Adipocyte (in vitro differentiated cells): Measurements from ENCODE around the gene MADD.

Experiments used
- DNase-seq: peaks from one replicate; pipeline ENCODE4 v3.0.0-alpha.2; 2015; ENCODE audit warnings: low read depth
- H3K27me3 ChIP-seq: replicated peaks from 2 replicates; pipeline ENCODE4 v1.7.0; 2013; ENCODE audit warnings: mild to moderate bottlenecking, low read length, moderate library complexity; ENCODE audit not compliant: control insufficient read depth, insufficient read depth
- H3K36me3 ChIP-seq: 2 replicates; pipeline ENCODE4 v1.7.0; 2013; ENCODE audit warnings: low read length, mild to moderate bottlenecking, moderate library complexity; ENCODE audit not compliant: control insufficient read depth, insufficient read depth, severe bottlenecking
- H3K4me1 ChIP-seq: 2 replicates; pipeline ENCODE4 v1.7.0; 2013; ENCODE audit warnings: mild to moderate bottlenecking, low read length, moderate library complexity; ENCODE audit not compliant: control insufficient read depth, insufficient read depth
- H3K4me3 ChIP-seq: 2 replicates; pipeline ENCODE4 v1.7.0; 2013; ENCODE audit warnings: mild to moderate bottlenecking, low read length, moderate library complexity
- H3K9ac ChIP-seq: 2 replicates; pipeline ENCODE4 v1.7.0; 2013; ENCODE audit warnings: mild to moderate bottlenecking, low read length, moderate library complexity
- H3K9me3 ChIP-seq: 2 replicates; pipeline ENCODE4 v1.7.0; 2013; ENCODE audit warnings: mild to moderate bottlenecking, low read length, moderate library complexity; ENCODE audit not compliant: control insufficient read depth

The MADD gene

DNA sequence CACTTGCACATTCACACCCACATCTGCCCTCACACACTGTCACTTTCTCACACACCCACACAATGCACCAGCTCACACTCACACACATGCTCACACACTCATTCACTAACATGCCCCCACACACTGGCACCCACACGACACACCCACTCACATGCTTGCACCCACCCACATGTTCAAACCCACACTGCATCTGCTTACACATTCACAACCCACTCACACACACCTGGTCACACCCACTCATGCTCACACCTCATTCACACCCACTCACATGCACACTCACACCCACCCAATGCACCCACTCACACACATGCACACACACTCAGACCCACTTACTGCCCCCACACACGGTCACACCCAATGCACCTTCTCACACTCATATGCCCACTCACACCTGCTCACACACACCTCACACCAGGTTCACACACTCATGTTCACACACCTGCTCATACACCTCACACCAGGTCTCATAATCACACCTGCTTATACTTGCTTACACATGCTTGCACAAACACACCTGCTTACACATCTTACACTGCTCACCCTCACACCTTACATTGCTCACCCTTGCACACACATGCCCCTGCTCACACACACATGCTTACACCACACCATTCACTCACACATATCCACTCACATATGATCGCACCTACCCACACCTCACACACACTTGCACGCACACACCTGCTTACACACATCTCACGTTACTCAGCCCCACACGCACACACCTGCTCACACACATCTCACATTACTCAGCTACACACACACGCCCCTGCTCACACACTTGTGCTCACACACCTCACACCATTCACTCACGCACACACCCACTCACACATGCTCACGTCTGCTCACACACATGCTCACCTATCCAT lies 86.4 kb downstream of the MADD start:
- Histone ChIP-seq H3K4me3 (no peak overlapping the region), H3K36me3 (no peaks in the 10 kb centered on the region), H3K9me3 (no peaks in the 10 kb centered on the region), H3K27me3 (peaks cover 3% of the 10 kb centered on the region), H3K9ac (no peak overlapping the region), H3K4me1 (no peaks in the 10 kb centered on the region)
- no peak for DNase-seq

DNA sequence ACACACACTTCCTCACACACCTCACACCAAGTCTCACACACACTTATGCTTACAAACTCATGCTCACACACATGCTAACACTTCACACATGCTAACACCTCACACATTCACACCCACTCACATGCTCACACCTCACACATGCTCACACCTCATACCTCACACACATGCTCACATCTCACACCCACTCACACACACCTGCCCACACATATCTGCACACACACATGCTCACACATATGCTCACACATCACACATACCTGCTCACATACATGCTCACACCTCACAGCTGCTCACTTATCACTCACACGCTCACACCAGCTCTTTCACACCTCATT lies 87.0 kb downstream of the MADD start:
- DNase-seq, result no peak
- no peaks in the 10 kb centered on the region for H3K9me3 ChIP-seq
- no peaks in the 10 kb centered on the region for H3K4me1 ChIP-seq
- no peaks in the 10 kb centered on the region for H3K36me3 ChIP-seq
- no peak overlapping the region for H3K9ac ChIP-seq
- no peak overlapping the region for H3K4me3 ChIP-seq
- no peaks in the 10 kb centered on the region for H3K27me3 ChIP-seq

- no peak for DNase-seq
- no peaks in the 10 kb centered on the region for H3K9me3 ChIP-seq
- no peak overlapping the region for H3K4me3 ChIP-seq
- H3K27me3 ChIP-seq, result no peaks in the 10 kb centered on the region
- H3K36me3 ChIP-seq, result no peaks in the 10 kb centered on the region
- H3K4me1 ChIP-seq, result no peaks in the 10 kb centered on the region
- no peak overlapping the region for H3K9ac ChIP-seq
These were observed 88.2 kb downstream of the MADD start for GRCh38 chr11:47357985-47358730.

DNA sequence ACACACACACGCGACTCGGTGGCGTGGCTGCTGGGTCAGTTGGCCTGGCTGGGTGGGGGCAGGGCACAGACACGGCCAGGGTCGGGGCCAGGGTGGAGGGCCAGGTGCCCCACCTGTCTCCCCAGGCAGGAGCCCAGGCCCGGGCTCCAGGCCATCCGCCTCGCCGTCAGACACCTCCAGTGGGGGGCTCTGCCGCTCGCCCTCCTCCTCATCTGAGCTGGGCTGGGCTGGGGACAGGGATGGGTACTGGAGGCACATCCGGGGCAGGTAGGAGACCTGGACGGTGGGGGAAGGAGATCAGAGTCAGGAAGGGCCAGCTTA lies 88.8 kb downstream of the MADD start:
- no peaks in the 10 kb centered on the region for H3K27me3 ChIP-seq
- no peak for DNase-seq
- H3K36me3 ChIP-seq, result no peaks in the 10 kb centered on the region
- no peaks in the 10 kb centered on the region for H3K9me3 ChIP-seq
- no peak overlapping the region for H3K9ac ChIP-seq
- H3K4me1 ChIP-seq, result no peaks in the 10 kb centered on the region
- H3K4me3 ChIP-seq, result no peak overlapping the region

DNA sequence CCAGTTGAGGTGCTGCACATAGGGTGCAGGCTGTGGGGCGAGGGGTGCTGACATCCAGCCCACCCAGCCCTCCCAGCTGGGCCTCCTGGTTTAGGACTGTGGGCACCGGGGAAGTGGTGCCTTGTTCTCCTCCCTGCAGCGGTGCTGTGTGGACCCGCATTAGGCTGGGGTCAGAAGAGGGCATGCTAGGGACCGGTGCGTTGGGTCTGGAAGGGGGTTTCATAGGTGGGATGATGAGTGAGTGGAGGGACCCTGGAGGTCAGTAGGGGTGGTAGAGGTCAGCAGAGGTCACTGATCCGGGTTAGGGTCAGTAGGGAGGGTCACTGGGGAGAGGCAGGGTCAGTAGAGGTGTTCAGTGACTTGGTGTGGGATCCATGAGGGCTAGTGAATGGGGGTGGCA lies 89.2 kb downstream of the MADD start:
- H3K36me3 ChIP-seq, result no peaks in the 10 kb centered on the region
- H3K9me3 ChIP-seq, result no peaks in the 10 kb centered on the region
- DNase-seq, result no peak
- H3K4me1 ChIP-seq, result no peaks in the 10 kb centered on the region
- no peak overlapping the region for H3K9ac ChIP-seq
- H3K27me3 ChIP-seq, result peaks cover under 1% of the 10 kb centered on the region
- H3K4me3 ChIP-seq, result no peak overlapping the region

DNA sequence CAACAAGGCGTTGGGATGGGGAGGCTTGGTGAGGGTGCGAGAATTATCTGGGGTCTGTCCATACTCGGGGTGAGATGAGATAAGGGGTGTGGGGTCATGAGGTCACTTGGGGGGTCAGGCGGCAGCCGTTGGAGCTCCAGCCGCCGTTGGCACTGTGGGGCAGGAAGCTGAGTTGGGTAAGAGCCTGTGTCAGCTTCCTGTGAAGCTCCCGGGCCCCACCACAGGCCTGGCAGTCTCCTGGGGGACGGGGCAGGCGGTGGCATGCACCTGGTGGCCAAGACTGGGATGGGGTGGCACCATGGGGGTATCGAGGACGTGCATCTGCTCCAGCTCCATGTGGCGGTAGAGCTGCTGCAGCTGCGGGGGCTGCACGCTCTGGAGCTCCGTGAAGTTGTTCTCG lies 89.7 kb downstream of the MADD start:
- H3K36me3 ChIP-seq, result no peaks in the 10 kb centered on the region
- H3K4me1 ChIP-seq, result no peaks in the 10 kb centered on the region
- H3K9me3 ChIP-seq, result no peaks in the 10 kb centered on the region
- H3K27me3 ChIP-seq, result peaks cover 4% of the 10 kb centered on the region
- no peak for DNase-seq
- H3K4me3 ChIP-seq, result no peak overlapping the region
- no peak overlapping the region for H3K9ac ChIP-seq

- H3K4me1 ChIP-seq, result no peaks in the 10 kb centered on the region
- peaks cover 11% of the 10 kb centered on the region for H3K27me3 ChIP-seq
- H3K4me3 ChIP-seq, result no peak overlapping the region
- no peaks in the 10 kb centered on the region for H3K36me3 ChIP-seq
- no peak for DNase-seq
- H3K9ac ChIP-seq, result no peak overlapping the region
- H3K9me3 ChIP-seq, result no peaks in the 10 kb centered on the region
These were observed 90.4 kb downstream of the MADD start for GRCh38 chr11:47360341-47360740.

- DNase-seq, result no peak
- no peaks in the 10 kb centered on the region for H3K4me1 ChIP-seq
- peaks cover 12% of the 10 kb centered on the region for H3K27me3 ChIP-seq
- H3K4me3 ChIP-seq, result no peak overlapping the region
- no peak overlapping the region for H3K9ac ChIP-seq
- H3K36me3 ChIP-seq, result no peaks in the 10 kb centered on the region
- no peaks in the 10 kb centered on the region for H3K9me3 ChIP-seq
These were observed 91.5 kb downstream of the MADD start for GRCh38 chr11:47361419-47361818.

GRCh38 chr11:47366020-47366490 lies 96.1 kb downstream of the MADD start:
- H3K9ac ChIP-seq, result no peak overlapping the region
- H3K36me3 ChIP-seq, result no peaks in the 10 kb centered on the region
- peaks cover 12% of the 10 kb centered on the region for H3K27me3 ChIP-seq
- no peaks in the 10 kb centered on the region for H3K9me3 ChIP-seq
- no peak for DNase-seq
- no peak overlapping the region for H3K4me3 ChIP-seq
- peaks cover 7% of the 10 kb centered on the region for H3K4me1 ChIP-seq

DNA sequence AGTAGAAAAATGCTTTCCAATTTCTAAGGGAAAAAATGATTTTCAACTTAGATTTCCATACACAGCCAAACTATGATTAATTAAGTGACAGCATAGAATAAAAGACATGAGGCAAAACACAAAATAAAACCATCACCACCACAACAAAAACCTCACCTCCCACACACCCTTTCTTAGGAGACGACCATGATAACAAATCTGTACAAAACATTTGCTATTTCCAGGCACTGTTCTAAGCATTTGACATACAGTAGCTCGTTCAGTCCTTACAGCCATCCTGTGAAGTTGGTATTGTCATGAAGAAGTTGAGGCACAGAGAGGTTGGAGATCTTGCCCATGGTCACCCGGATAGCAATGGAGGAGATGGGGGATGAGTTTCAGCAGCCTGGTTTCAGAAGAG lies 99.7 kb downstream of the MADD start:
- H3K36me3 ChIP-seq, result no peaks in the 10 kb centered on the region
- peaks cover 7% of the 10 kb centered on the region for H3K27me3 ChIP-seq
- DNase-seq, result no peak
- H3K9ac ChIP-seq, result no peak overlapping the region
- H3K9me3 ChIP-seq, result no peaks in the 10 kb centered on the region
- H3K4me1 ChIP-seq, result peaks cover 7% of the 10 kb centered on the region
- H3K4me3 ChIP-seq, result no peak overlapping the region

DNA sequence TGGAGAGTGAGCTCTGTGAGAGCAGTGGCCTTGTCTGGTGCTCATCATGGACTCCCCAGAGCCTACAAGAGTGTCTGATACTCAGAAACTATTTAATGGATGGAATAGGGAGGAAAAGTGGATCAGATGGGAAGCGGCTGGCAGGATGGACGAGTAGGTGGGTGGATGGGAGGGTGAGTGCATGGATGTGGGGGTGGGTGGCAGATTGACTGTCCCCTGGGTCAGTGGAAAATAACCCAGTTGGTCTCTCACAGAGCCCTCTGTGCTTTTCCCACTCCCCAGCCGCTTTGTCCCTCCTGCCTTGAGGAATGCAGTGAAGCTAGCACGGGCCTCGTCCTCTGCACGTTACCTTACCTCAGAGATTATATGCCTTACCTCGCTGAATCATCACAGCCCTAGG lies 102.5 kb downstream of the MADD start:
- no peaks in the 10 kb centered on the region for H3K27me3 ChIP-seq
- no peak overlapping the region for H3K9ac ChIP-seq
- H3K4me3 ChIP-seq, result no peak overlapping the region
- DNase-seq, result no peak
- H3K36me3 ChIP-seq, result no peaks in the 10 kb centered on the region
- H3K4me1 ChIP-seq, result peaks cover 7% of the 10 kb centered on the region
- no peaks in the 10 kb centered on the region for H3K9me3 ChIP-seq
